IMR-90 (cell line): Measurements from ENCODE around the gene GALNT7. TPM values are rescaled to one million over a fixed set of nuclear protein-coding genes. Genes with fewer than 3 reads are reported as not detected.

Experiments used
- ATAC-seq: fragments of 200-7000 bp; cut with Tn5 transposase; 2 replicates; pipeline ENCODE4 v1.9.1; 2020; ENCODE audit warnings: low read depth, mild to moderate bottlenecking, moderate library complexity
- BruUV-seq: library from RNA; stranded (reverse); fragments of 400-500 nt; replicated peaks from 2 replicates; lab custom pipeline; 2021; lab: Mats Ljungman, UMichigan
- CTCF ChIA-PET: fragments of 300-600 bp; formaldehyde crosslinking; extraction: SDS; loops from one replicate; lab custom pipeline; 2021; ENCODE audit warnings: antibody characterized with exemption; lab: Yijun Ruan, JAX
- POLR2A ChIA-PET: fragments of 300-600 bp; sonication (Branson Sonifier 250); formaldehyde crosslinking; loops from one replicate; lab custom pipeline; 2022; ENCODE audit warnings: antibody characterized with exemption; ENCODE audit not compliant: unreplicated experiment; lab: Charles Lee
- DNase-seq: peaks from one replicate; pipeline ENCODE4 v3.0.0; 2013
- H2AFZ ChIP-seq: replicated peaks from 2 replicates; pipeline ENCODE3; 2013; ENCODE audit warnings: low read length, mild to moderate bottlenecking; ENCODE audit not compliant: poor library complexity
- H2AK5ac ChIP-seq: 2 replicates; pipeline ENCODE4 v1.6.1; 2013; ENCODE audit warnings: low read depth, low read length, inconsistent platforms
- H2AK9ac ChIP-seq: replicated peaks from 2 replicates; pipeline ENCODE3; 2013; ENCODE audit warnings: mild to moderate bottlenecking, low read depth, low read length, moderate library complexity; ENCODE audit not compliant: poor library complexity
- H2BK120ac ChIP-seq: 2 replicates; pipeline ENCODE4 v1.6.1; 2013; ENCODE audit warnings: low read depth, low read length, inconsistent platforms
- H2BK15ac ChIP-seq: 3 replicates; pipeline ENCODE4 v1.6.1; 2013; ENCODE audit warnings: low read depth, low read length, inconsistent platforms
- H2BK20ac ChIP-seq: 2 replicates; pipeline ENCODE4 v1.6.1; 2013; ENCODE audit warnings: low read depth, mild to moderate bottlenecking, inconsistent platforms, low read length, moderate library complexity
- H2BK5ac ChIP-seq: 2 replicates; pipeline ENCODE4 v1.6.1; 2013; ENCODE audit warnings: mild to moderate bottlenecking, low read depth, low read length, inconsistent platforms; ENCODE audit not compliant: poor library complexity, severe bottlenecking
- H3K14ac ChIP-seq: replicated peaks from 2 replicates; pipeline ENCODE4 v1.6.1; 2013; ENCODE audit warnings: low read depth, low read length, inconsistent platforms
- H3K18ac ChIP-seq: 2 replicates; pipeline ENCODE4 v1.6.1; 2013; ENCODE audit warnings: low read depth, low read length, control low read depth
- H3K23ac ChIP-seq: 2 replicates; pipeline ENCODE4 v1.6.1; 2013; ENCODE audit warnings: low read depth, low read length, inconsistent platforms
- H3K27ac ChIP-seq: 2 replicates; pipeline ENCODE4 v1.5.1; 2013; ENCODE audit warnings: mild to moderate bottlenecking, control low read depth, low read length; ENCODE audit not compliant: insufficient read depth
- H3K27me3 ChIP-seq: 2 replicates; pipeline ENCODE4 v1.6.1; 2013; ENCODE audit warnings: low read length; ENCODE audit not compliant: control insufficient read depth, insufficient read depth
- H3K36me3 ChIP-seq: 2 replicates; pipeline ENCODE4 v1.6.1; 2013; ENCODE audit warnings: low read length, mixed read lengths; ENCODE audit not compliant: control insufficient read depth, insufficient read depth
- H3K4ac ChIP-seq: 2 replicates; pipeline ENCODE4 v1.6.1; 2013; ENCODE audit warnings: low read depth, low read length, inconsistent platforms
- H3K4me1 ChIP-seq: 2 replicates; pipeline ENCODE4 v1.6.1; 2013; ENCODE audit warnings: low read length, mixed read lengths; ENCODE audit not compliant: control insufficient read depth, insufficient read depth
- H3K4me2 ChIP-seq: 2 replicates; pipeline ENCODE4 v1.6.1; 2013; ENCODE audit warnings: low read depth, mild to moderate bottlenecking, control low read depth, low read length, moderate library complexity
- H3K4me3 ChIP-seq: 2 replicates; pipeline ENCODE4 v1.5.1; 2013; ENCODE audit warnings: low read depth, mild to moderate bottlenecking, control low read depth, low read length, moderate library complexity; ENCODE audit not compliant: insufficient read depth
- H3K56ac ChIP-seq: 2 replicates; pipeline ENCODE4 v1.6.1; 2013; ENCODE audit warnings: low read length, inconsistent platforms; ENCODE audit not compliant: insufficient read depth; ENCODE audit errors: extremely low read depth
- H3K79me1 ChIP-seq, 2 experiments: 2 replicates each; pipeline ENCODE4 v1.6.1; 2013; ENCODE audit warnings: low read length in 2 of 2, inconsistent platforms in 1 of 2, low read depth in 1 of 2
- H3K9ac ChIP-seq: 2 replicates; pipeline ENCODE4 v1.6.1; 2013; ENCODE audit warnings: low read depth, low read length, control low read depth
- H3K9me1 ChIP-seq: 2 replicates; pipeline ENCODE4 v1.6.1; 2013; ENCODE audit warnings: low read length, inconsistent platforms; ENCODE audit not compliant: insufficient read depth
- H3K9me3 ChIP-seq: 2 replicates; pipeline ENCODE4 v1.6.1; 2013; ENCODE audit warnings: low read length; ENCODE audit not compliant: control insufficient read depth, insufficient read depth
- H4K20me1 ChIP-seq: 2 replicates; pipeline ENCODE4 v1.6.1; 2013; ENCODE audit warnings: low read length, inconsistent platforms; ENCODE audit not compliant: insufficient read depth
- H4K5ac ChIP-seq: 2 replicates; pipeline ENCODE4 v1.6.1; 2013; ENCODE audit warnings: mild to moderate bottlenecking, low read depth, low read length, control low read depth
- H4K8ac ChIP-seq, 2 experiments: 2 replicates each; pipeline ENCODE4 v1.6.1; 2013; ENCODE audit warnings: low read depth in 2 of 2, low read length in 2 of 2, control low read depth in 1 of 2, inconsistent platforms in 1 of 2
- H4K91ac ChIP-seq: 2 replicates; pipeline ENCODE4 v1.6.1; 2013; ENCODE audit warnings: low read depth, low read length, inconsistent platforms; ENCODE audit not compliant: insufficient read depth
- CEBPB ChIP-seq: IDR thresholded peaks from 2 replicates; pipeline ENCODE4 v1.6.1; 2012; ENCODE audit warnings: low read depth, low read length, improper control_type of control experiment
- FOS ChIP-seq: fragments of 150-350 bp; IDR thresholded peaks from 2 replicates; pipeline ENCODE4 v1.6.1; 2016; ENCODE audit warnings: low read depth, low read length
- MAFK ChIP-seq: IDR thresholded peaks from 2 replicates; pipeline ENCODE4 v1.6.1; 2012; ENCODE audit warnings: low read depth, low read length, improper control_type of control experiment
- MAZ ChIP-seq: IDR thresholded peaks from 2 replicates; pipeline ENCODE4 v1.6.1; 2012; ENCODE audit warnings: low read depth, mild to moderate bottlenecking, low read length, improper control_type of control experiment, moderate library complexity, borderline replicate concordance
- POLR2A ChIP-seq: IDR thresholded peaks from 2 replicates; pipeline ENCODE4 v1.6.1; 2012; ENCODE audit warnings: mild to moderate bottlenecking, low read depth, low read length
- RAD21 ChIP-seq: IDR thresholded peaks from 2 replicates; pipeline ENCODE4 v1.6.1; 2012; ENCODE audit warnings: low read length, improper control_type of control experiment
- RCOR1 ChIP-seq: IDR thresholded peaks from 2 replicates; pipeline ENCODE4 v1.6.1; 2012; ENCODE audit warnings: mild to moderate bottlenecking, low read length, improper control_type of control experiment; ENCODE audit not compliant: insufficient replicate concordance
- WGBS, 2 experiments: methylation state at CpG; one replicate each; pipeline versions ENCODE4 v1.1.5 to v1.1.7; 2013; ENCODE audit warnings: missing lambda C conversion rate in 2 of 2; ENCODE audit not compliant: insufficient read length in 1 of 2; ENCODE audit errors: extremely low coverage in 2 of 2; 5-methylcytosine and 5-hydroxymethylcytosine counted together
- dilution Hi-C: fragments of 300-500 bp; cut with HindIII; formaldehyde crosslinking; loops from one replicate; pipeline ENCODE4 v1.14.3; 2018; ENCODE audit warnings: low sequenced_read_pairs; ENCODE audit not compliant: unreplicated experiment
- in situ Hi-C: fragments of 300-500 bp; cut with MboI; formaldehyde crosslinking; loops from 3 replicates; pipeline ENCODE4 v1.14.3; 2019; ENCODE audit warnings: low sequenced_read_pairs, inconsistent platforms, mixed read lengths
- intact Hi-C: fragments of 100-400 bp; cut with micrococcal nuclease; formaldehyde crosslinking; loops from 2 replicates; pipeline ENCODE4 v1.10.0; 2022
- polyA plus RNA-seq, 3 experiments: library from polyadenylated mRNA; depleted of rRNA; stranded (reverse); fragments of >200 nt; gene quantifications; 2 replicates each; pipeline ENCODE4 v1.2.3, GENCODE V29; 2012; ENCODE audit warnings: low replicate concordance in 1 of 3
- total RNA-seq: library from RNA; depleted of rRNA; stranded (reverse); fragments of >200 nt; gene quantifications from 2 replicates; pipeline ENCODE4 v1.2.3, GENCODE V29; 2012

GALNT7 gene
- total and polyA plus RNA-seq, 2 of the 4 experiments (the other 2 are of a cell fraction), result 19.1 to 31.2 TPM

- intact Hi-C loops (loop anchor here (5.0 kb wide), 1 partner anchor 35 kb away; no protein-coding TSS in a partner anchor), in situ Hi-C loops (no loop called here), dilution Hi-C loops (no loop called here)
- BruUV-seq, result no TSS peak
- ATAC-seq (no peak), DNase-seq (no peak)
- Histone ChIP-seq H3K14ac (no peak overlapping the region), H3K56ac (no peak overlapping the region), H4K5ac (no peak overlapping the region), H2AFZ (no peak overlapping the region), H3K18ac (no peak overlapping the region), H4K20me1 (no peaks in the 10 kb centered on the region), H3K9ac (no peak overlapping the region), H2AK9ac (no peak overlapping the region), H3K9me1 (no peaks in the 10 kb centered on the region), H4K8ac (no peak overlapping the region), H4K91ac (no peak overlapping the region), H3K23ac (no peak overlapping the region), H2BK120ac (no peak overlapping the region), H3K4me2 (no peak overlapping the region), H3K27ac (no peak overlapping the region), H2BK15ac (no peak overlapping the region), H2BK5ac (no peak overlapping the region), H3K9me3 (no peaks in the 10 kb centered on the region), H2AK5ac (no peak overlapping the region), H3K36me3 (no peaks in the 10 kb centered on the region), H3K4me3 (no peak overlapping the region), H2BK20ac (no peak overlapping the region), H3K4me1 (peaks cover 4% of the 10 kb centered on the region), H3K4ac (no peak overlapping the region), H3K79me1 (peaks cover 0 to 9% of the 10 kb centered on the region in 2 experiments; a peak in 3 of 4 replicates), H3K27me3 (no peaks in the 10 kb centered on the region)
- ChIA-PET CTCF (no interaction called here), POLR2A (no interaction called here)
- WGBS, 2 experiments, result no CpG with 5 or more reads among the region's 1 CpG
- TF ChIP-seq MAFK, result no peak
- TF ChIP-seq RAD21, result no peak
- TF ChIP-seq CEBPB, result no peak
- TF ChIP-seq FOS, result no peak
- TF ChIP-seq RCOR1, result no peak
- no peak for TF ChIP-seq MAZ
- TF ChIP-seq POLR2A, result no peak
These were observed 48.5 kb downstream of the GALNT7 start for GRCh38 chr4:173217075-173217474.
